SH-SY5Y (cell line): Measurements from ENCODE around the gene IL31RA.

Source experiments
- GATA2 ChIP-seq: IDR thresholded peaks from 2 replicates; pipeline ENCODE4 v1.6.1; 2011; ENCODE audit warnings: mild to moderate bottlenecking, low read depth, low read length
- GATA3 ChIP-seq: IDR thresholded peaks from 2 replicates; pipeline ENCODE4 v1.6.1; 2011; ENCODE audit warnings: low read depth, mild to moderate bottlenecking, low read length, moderate library complexity

- TF ChIP-seq GATA3: no peak
- no peak for TF ChIP-seq GATA2
Observed at GRCh38 chr5:55902696-55903095, 51.5 kb downstream of the IL31RA start.
